GM12873 (cell line): Measurements from ENCODE around the gene HOXD13.

Experiments used
- CTCF ChIP-seq: IDR thresholded peaks from 2 replicates; pipeline ENCODE4 v1.5.1; 2012; ENCODE audit warnings: low read depth, mild to moderate bottlenecking, moderate library complexity, low read length, control low read depth; ENCODE audit not compliant: insufficient read depth; ENCODE audit errors: missing control alignments

Gene HOXD13

GRCh38 chr2:176132205-176133171, 40.0 kb downstream of the HOXD13 start:
- no peak for TF ChIP-seq CTCF

GRCh38 chr2:176133389-176133788, 40.9 kb downstream of the HOXD13 start:
- TF ChIP-seq CTCF: no peak

GRCh38 chr2:176134035-176134434, 41.5 kb downstream of the HOXD13 start:
- no peak for TF ChIP-seq CTCF

- TF ChIP-seq CTCF: no peak
Measured at GRCh38 chr2:176135035-176135440, 42.5 kb downstream of the HOXD13 start.

GRCh38 chr2:176136374-176137251, 44.1 kb downstream of the HOXD13 start:
- TF ChIP-seq CTCF: no peak

GRCh38 chr2:176137252-176137580, 44.7 kb downstream of the HOXD13 start:
- TF ChIP-seq CTCF: no peak

GRCh38 chr2:176137906-176138305, 45.4 kb downstream of the HOXD13 start:
- no peak for TF ChIP-seq CTCF
